CD4-positive, alpha-beta T cell treated with Interferon alpha-2 for 1 hour (primary cell): ENCODE measurements around the gene HPSE2.

Source experiments
- DNase-seq, 2 donors: peaks; one replicate each; pipeline ENCODE4 v3.0.0-alpha.2; 2020 to 2022

The HPSE2 gene

DNA sequence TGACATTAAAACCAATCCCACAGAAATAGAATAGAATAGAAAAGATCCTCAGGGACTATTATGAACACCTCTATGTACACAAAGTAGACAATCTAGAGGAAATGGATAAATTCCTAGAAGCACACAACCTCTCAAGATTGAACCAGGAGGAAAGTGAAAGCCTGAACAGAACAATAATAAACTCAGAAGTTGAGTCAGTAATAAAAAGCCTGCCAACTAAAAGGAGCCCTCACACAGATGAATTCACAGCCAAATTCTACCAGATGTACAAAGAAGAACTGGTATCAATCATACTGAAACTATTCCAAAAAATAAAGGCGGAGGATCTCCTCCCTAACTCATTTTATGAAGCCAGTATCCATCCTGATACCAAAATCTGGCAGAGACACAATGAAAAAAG is 568.6 kb downstream of the HPSE2 start:
- DNase-seq: no peak

DNA sequence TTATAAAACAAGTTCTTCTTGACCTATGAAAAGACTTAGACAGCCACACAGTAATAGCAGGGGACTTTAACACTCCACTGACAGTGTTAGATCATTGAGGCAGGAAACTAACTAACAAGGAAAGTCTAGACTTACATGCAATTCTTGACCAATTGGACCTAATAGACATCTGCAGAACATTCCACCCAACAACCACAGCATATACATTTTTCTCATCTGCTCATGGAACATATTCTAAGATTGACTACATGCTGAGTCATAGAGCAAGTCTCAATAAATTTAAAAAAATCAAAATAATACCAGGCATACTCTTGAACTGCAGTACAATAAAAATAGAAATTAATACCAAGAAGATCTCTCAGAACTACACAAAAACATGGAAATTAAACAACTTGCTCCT is 569.4 kb downstream of the HPSE2 start:
- DNase-seq: no peak

DNA sequence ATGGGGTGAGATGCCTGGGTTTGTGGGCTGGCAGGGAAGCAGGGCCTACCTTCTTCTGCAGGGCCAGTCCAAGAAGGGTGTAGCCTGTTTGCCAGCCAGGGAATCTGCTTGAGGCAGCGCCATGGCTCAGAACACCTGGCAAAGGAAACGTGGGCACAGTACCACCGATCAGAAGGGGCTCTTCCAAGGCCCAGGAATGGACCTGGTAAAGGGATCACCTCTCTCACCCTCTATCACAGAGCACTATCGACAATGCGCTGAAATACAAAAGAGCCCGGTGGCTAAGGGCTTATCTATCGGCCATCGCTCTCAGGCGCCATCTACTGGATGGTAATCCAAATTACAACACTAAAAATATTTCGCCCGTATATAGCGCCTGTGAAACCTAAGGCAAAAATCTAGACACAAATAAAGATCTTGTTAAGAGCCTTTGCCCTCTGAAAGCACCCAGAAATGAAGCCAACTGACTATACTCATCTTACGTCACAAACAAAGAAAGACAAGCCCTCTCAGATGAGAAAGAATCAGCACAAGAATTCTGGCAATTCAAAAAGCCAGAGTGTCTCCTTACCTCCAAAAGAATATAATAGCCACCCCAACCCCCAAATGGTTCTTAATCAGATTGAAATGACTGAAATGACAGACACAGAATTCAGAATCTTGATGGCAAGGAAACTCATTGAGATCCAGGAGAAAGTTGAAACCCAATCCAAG is 571.2 kb downstream of the HPSE2 start:
- peak; percentile 4 to 51 for DNase-seq

DNA sequence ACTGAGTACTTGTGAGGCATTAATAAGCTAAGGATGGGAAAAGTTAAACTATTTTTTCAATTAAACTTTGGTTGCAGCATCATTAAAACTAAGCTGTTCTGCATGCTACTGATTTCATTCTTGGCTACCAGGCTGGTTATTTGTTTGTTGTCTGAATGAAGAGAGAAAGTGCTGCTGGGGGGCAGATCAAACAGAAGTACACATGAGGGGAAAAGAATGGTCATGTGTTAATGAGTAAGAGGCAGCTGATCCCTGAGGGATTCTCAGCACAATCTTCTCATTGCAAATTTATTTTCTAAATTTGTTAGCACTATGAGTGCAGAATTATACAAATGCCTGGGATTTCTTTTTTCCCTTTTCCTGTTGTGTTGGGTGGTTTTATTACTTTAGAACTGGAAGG is 575.7 kb downstream of the HPSE2 start:
- no peak for DNase-seq

DNA sequence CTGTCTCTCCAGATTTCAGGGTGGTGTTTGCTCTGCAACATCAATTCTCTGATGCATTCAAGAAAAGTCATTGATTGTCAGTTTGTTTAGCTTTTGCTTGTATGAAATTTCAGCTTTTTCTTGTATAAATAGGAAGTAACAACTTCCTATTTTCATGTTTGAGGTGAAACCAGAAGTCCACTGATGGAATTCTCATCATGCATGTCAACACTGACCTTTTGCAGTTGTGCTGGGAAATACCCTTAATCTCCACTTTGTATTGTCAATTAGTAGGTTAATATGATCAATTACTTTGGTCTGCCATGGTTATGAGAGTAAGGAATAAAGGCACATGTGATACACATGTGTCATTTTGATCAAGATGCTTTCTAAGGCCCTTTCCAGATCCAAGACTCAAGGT is 580.2 kb downstream of the HPSE2 start:
- no peak for DNase-seq

DNA sequence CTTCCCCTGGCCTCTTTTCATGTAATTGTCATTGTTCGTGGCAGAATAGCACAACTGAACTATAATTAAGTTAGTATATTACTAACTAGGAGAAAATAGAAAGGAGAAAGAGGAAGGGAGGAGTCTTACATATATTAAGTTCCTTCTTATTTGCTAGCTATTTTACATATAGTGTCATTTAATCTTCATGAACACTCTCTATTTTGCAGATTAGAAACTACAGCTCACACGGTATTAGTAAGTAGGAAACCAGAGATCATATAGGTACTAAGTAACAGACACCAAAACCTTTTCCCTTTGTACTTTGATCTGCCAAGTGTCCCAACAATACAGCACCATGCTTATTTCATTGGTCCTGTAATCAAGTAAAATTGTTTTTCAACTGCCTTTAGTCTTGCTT is 586.5 kb downstream of the HPSE2 start:
- no peak for DNase-seq

DNA sequence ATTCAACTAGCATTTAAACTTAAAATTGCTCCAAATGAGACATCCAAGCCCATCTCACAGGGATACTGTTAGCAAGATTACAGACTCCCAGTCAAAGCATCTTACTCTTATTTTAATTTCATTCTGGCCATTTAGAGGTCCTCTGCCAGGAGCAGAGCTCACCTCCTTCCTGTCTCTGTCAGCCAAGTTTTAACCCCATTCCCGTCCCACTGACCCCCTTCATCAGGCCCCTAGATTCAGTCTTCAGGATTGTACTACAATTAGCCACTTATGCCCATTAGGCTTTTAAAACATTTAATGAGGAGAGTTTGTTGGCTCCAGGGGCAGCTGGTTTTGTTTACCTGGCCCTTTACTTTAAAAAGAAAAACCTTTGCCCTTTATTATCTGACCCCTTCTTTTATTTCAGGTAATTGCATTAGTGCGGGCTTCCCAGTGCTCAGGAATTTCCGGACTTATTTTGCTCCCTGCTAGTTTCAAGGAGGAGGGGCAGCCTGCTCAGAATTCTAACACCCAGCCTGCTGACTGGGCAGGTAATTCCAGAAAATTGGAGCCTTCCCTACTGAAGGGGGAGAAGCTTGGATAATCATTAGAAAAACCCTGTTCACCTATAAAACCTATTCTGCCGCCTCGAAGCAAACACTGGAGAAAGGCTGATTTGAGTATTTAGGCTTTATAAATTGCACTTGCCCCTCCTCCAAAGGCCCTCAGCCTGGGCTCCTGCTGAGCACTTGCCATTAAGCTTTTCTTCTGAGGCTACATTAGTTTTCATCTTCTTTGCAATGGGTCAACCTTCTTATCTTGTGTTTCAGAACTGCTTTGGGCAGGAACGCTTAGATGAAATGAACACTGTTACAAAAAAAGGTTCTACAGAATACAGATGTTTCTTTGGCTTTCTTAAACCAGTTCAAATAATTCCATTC is 588.4 kb downstream of the HPSE2 start:
- DNase-seq: no peak

DNA sequence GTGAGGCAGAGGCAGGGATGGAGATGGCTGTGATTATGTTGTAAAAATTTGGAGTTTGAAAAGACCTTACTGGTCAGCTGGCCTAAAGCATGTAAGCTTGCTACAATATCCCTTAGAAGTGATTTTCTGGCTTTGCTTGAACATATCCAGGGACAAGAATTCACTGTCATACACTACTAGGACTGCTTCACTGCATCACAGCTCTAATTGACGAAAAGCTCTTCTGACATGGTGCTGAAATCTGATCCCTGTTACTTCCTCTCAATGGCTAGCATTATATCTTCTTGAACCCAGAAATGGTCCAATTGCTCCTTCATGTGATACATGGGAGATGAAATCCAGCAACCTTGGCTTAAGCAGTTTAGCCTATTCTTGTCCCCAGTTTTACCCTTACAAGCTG is 591.2 kb downstream of the HPSE2 start:
- DNase-seq: no peak

DNA sequence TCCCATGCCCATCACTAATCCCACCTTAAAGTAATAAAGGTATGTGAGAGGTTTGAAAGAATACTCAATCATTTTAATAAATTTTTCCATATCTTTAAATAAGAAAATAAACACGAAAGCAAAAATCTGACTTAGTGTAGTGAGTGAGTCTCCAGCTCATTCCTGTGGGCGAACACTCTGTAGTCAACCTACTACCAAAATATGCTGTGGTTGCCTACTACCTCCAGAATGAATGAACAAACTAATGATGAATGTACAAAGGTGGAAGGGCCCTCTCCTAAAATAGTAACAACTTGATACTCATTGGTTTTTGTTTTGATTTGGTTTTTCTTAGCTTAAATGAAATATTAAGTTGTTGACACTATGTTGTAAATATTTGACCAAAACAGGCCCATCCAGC is 593.4 kb downstream of the HPSE2 start:
- DNase-seq: no peak

DNA sequence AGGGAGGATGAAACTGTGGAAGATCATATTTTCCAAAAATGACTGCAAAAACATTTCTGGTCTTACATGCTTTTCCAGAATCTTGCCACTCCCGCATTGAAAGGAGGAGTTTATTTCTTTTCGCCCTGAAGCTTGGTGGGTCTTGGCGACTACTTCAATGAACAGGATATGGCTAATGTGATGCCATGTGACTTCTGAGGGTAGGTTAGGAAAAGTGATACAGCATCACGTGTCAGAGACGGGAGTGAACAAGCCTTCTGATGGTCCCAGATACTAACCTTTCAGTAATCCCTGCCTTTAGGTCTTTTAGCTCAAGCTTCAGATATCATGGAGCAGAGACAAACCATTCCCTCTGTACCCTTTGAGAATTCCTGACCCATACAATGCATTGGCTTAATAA is 596.7 kb downstream of the HPSE2 start:
- no peak for DNase-seq

DNA sequence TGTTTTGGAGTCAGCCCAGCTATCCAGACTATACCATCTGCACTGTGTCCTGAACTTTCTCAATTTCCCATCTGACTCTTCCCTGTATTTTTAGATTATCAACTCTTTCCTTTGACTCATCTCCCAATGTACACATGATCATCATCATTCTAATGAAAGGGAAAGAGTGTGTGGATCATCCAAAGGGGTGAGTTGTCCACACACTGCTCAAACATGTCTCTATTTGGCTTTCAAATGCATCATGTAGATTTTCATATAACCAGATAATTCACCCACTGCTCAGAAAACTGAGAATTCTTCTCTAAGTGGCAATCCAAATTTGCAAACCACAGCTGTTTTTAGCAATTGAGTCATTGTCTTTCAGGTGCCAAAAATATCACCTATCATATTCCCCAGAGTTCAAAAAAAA is 598.7 kb downstream of the HPSE2 start:
- no peak for DNase-seq

DNA sequence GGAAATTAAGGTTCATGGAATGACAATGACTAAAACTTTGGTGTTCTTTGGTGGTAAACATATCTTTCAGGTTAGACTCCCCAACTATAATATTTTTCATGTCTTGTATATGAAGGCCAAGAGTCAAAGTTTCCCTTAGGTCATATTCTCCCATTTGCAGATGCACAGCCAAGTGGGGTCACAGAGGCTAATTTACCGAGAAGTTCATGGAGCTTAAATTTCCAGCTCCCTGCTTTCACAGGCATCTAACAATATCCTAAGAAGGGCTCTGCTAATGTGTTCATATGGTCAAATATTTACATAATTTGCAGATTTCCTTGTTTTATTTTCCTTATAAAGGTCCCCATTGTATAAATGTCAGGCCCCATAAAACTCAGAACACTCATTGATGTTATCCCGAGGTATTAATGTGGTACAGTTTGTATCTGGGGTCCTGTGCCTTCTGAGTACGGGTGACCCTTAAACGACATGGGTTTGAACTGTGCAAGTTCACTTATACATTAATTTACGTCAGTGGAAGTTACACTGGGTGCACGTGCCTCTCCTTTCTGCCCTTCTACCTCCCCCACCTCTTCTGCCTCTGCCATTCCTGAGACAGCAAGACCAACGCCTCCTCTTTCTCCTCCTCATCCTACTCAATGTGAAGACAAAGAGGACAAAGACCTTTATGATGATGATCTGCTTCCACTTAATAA is 603.0 kb downstream of the HPSE2 start:
- no peak for DNase-seq

DNA sequence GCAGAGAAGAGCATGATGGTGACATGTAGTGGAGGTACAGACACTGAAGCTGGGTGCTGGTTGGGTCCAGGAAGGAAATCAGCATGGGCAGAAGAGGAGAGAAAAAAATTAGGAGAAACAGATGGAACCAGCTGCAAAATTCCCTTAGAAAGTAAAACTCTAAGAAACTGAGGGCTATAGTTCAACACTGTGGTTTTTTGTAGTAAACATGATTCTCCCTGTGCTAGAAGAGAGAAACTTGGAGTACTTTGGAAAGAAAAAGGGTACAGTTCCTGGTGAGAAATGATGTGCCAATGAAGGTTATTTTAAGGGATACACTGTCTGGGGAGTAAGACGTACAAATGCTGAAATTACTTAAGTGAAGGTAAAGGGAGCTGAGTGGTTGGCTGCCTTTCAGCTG is 607.4 kb downstream of the HPSE2 start:
- no peak for DNase-seq

DNA sequence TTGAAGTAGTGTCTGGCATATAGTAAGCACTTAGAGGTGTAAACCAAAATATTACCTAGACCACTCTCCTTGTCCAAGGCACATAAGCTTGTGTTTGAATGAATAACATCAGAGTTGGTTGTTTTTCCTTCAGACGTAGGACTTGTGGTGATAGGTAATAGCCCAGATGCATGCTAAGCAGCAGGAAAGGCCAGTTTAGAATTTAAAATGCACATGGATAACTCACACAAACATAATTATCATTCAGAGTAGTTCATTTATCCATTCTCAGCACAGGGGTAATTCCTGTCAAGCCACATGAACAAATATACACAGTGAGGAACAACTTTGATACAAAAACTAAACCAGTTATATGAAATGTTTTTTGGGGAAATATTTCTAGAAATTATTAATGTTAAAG is 607.9 kb downstream of the HPSE2 start:
- no peak for DNase-seq

DNA sequence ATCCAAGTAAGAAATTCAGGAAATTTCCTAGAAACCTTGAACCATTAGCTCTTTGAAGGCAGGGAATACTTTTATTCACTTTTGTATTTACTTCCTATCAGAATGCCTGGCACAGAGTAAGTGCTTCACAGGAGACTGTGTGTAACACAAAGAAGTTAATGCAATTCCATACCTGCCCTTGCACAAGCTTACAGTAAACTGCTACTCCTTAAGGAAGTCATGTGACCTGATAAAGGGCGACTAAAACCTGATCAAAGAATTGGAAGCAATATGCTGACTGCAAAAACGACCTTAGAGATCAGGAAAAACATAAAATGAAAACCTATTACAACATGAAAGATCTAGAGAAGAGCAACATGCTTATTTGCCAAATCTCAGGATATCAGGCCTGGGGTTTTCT is 610.7 kb downstream of the HPSE2 start:
- DNase-seq: no peak

DNA sequence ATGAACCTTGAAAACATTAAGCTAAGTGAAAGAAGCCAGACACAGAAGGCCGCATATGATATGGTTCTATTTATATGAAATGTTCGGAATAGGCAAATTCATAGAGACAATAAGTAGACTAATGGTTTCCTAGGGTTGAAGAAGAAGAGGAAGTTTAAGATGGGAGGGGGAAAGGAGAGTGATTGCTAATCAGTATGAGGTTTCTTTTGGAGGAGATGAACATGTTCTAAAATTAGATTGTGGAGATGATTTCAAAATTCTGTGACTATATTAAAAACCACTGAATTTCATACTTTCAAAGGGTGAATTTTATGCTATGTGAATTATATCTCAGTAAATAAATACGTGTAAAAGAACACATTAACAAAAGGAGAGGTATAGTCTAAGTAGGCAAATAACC is 612.5 kb downstream of the HPSE2 start:
- no peak for DNase-seq

DNA sequence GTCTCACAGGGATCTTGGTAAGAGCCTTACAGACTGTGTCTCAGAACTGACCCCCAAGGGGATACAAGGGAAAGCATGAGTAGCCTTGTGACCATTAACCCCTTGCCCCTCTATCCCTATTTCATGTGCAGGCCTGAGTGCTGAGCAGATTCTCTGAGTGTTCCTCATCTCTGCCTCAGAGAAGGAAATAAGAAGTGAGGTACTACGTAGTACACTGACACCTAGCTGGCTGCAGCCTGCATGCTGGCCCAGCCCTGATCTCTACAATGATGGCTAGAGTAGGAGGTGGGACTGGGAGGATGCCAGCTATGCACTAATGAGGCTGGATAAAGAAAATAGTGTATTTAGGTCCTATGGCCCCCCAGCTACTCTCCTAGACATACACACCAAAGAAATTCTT is 614.0 kb downstream of the HPSE2 start:
- DNase-seq: no peak

DNA sequence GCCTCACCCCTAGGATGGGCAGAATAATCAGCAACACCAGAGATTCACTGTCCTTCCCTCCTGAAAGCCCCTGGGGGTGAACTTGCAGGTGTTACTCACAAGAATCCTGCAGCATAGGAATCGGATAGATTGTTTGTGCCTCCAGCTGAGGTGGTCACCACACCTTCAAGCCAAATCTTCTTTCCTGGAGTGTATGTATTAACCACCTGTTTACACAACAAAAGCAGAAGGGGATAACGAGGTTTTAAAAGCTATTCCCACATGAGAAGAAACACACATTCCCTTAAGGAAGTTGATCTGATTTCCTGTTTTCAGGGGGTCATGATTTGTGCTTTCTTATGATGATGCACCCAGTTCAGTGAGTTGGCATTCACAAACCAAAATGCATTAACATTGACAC is 615.1 kb downstream of the HPSE2 start:
- no peak for DNase-seq

DNA sequence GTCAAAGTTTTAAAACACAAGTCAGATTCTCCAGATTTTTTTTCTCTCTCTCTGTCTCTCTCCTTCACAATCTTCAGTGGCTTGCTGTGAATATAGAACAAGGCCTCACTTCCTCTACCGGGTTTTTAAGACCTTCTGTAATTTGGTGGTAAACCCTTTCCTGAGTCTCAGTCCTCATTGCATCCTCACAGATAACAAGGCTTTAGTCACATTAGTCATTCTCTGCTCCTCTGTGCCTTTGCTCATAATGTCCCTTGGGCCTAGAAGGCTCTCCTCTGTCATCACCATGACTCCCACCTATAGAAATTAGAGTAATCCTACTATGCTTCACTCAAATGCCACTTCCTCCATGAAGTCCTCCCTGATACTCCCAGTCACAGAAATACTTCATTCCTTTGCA is 616.2 kb downstream of the HPSE2 start:
- no peak for DNase-seq

DNA sequence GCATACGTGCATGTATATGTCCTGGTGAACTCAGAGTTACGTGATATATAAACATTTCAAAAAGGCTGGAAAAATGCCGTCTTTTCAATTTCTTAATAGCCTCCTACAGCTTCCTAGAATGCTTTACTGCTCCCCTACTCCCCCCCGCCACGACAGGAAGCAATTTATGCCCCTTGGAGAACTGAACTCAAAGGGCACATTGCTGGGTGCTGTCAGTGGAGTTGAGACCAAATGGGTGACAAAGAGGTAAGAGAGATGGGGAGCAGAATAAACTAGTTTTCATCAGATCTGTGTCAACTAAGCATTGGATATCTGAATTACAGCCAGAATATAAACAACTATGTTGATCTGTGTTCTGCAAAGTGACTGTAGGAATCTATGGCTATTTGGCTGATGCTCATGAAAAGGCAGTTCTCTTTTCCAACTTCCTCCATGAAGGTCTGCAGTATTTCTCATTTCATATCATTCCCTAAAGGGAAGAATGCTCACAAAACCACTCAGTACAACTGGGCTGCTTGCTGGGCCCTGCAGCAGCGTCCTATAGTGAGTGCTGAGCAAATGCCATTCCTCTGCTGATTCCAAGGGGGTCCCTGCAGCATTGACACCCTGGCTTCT is 617.6 kb downstream of the HPSE2 start:
- DNase-seq: no peak

DNA sequence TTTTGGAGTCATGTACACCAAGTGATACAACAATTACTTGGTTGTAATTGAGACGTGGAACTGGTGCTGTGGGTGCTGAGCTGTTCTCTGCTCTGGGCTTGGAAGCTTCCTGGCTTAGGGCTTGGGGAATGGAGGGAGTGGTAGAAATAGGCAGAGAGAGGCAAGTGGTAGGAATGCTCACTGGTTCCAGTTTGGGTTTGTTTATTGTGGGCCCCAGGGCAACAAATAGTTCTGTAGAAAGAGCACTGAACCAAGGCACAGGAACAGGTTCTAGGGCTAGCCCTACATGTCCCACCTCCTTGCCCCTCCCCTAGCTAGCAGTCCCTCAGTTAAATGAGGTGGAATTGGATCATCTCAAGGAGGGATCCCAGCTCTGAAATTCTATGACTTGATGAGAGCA is 622.2 kb downstream of the HPSE2 start:
- DNase-seq: no peak

DNA sequence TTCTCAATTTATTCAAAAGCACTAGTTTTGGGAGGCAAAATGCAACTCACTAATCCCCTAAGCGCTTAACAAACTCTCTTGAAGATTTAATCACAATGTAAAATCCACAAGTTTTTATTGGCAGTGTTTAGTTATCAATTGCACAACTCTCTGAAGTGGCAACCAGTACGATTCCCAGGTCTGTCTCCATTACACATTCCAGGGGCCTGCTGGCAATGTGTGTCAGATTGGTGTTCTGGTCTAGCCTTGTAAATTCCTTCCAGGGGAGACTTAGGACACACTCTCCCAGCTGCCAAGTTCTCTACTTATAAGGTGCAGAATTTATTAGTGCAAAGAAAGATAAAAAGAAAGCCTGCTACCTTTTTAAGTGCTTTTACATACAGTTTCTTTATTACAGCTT is 624.2 kb downstream of the HPSE2 start:
- no peak for DNase-seq

DNA sequence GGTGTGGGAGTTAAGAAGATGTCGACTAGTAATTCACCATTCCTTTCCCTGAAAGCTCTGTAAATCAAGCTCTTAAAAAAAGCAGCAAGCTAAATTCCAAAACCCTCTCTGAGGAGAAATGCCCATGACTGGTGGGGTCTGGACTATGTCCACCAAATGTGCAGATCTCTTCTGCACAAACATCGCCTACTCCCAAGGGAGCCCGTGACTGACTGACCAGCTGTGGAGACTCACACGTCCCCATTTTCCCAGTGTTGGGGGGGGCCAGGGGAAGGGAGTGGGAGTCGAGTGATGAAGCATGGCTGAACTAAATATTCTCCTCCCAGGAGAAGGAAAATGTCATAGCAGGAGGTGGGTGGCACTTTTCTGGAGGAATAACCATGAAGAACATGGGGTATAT is 624.8 kb downstream of the HPSE2 start:
- no peak for DNase-seq
